HCT116 (cell line): ENCODE data around the gene UPK3B.
"Not testable (repeated sequence)": the region's sequence is repeated elsewhere in the genome, so short reads cannot be mapped to it uniquely, and the experiment has no call there.

ENCODE experiments used
- EZH2 ChIP-seq: fragments of 200-600 bp; sonication (generic); IDR thresholded peaks from 2 replicates; pipeline ENCODE4 v1.6.1; 2017; ENCODE audit warnings: antibody characterized with exemption, mixed run types
- TF ChIP-seq, protein P1 (sequence below), 3 experiments: fragments of 200-600 bp in 1 of 3; sonication (generic) in 1 of 3; IDR thresholded peaks in 2 of 3; conservative IDR thresholded peaks in 1 of 3; 2 replicates each; pipeline ENCODE4 v1.5.1; 2012 to 2017; ENCODE audit warnings: low read depth in 2 of 3, low read length in 2 of 3, antibody characterized with exemption in 1 of 3, borderline replicate concordance in 1 of 3, control low read depth in 1 of 3, mild to moderate bottlenecking in 1 of 3, mixed read lengths in 1 of 3, mixed run types in 1 of 3, moderate library complexity in 1 of 3; ENCODE audit not compliant: insufficient read depth in 1 of 3

- not testable (repeated sequence) for TF ChIP-seq EZH2
- TF ChIP-seq, protein P1, sequence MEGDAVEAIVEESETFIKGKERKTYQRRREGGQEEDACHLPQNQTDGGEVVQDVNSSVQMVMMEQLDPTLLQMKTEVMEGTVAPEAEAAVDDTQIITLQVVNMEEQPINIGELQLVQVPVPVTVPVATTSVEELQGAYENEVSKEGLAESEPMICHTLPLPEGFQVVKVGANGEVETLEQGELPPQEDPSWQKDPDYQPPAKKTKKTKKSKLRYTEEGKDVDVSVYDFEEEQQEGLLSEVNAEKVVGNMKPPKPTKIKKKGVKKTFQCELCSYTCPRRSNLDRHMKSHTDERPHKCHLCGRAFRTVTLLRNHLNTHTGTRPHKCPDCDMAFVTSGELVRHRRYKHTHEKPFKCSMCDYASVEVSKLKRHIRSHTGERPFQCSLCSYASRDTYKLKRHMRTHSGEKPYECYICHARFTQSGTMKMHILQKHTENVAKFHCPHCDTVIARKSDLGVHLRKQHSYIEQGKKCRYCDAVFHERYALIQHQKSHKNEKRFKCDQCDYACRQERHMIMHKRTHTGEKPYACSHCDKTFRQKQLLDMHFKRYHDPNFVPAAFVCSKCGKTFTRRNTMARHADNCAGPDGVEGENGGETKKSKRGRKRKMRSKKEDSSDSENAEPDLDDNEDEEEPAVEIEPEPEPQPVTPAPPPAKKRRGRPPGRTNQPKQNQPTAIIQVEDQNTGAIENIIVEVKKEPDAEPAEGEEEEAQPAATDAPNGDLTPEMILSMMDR (IDR thresholded peaks at IDR 0.05 in 2 of 3, conservative IDR thresholded peaks at IDR 0.05 in 1 of 3; ENCODE audit: borderline replicate concordance in 1 of 3, insufficient read depth in 1 of 3, low read depth in 2 of 3, low read length in 2 of 3), result not testable (repeated sequence)
These were observed 39.5 kb downstream of the UPK3B start for GRCh38 chr7:76549855-76550248.
